Measurements from ENCODE around the gene WDR72. TPM values are rescaled to one million over a fixed set of nuclear protein-coding genes. Genes with fewer than 3 reads are reported as not detected.

WDR72 gene
- total RNA-seq, 1 donor: not detected

DNA sequence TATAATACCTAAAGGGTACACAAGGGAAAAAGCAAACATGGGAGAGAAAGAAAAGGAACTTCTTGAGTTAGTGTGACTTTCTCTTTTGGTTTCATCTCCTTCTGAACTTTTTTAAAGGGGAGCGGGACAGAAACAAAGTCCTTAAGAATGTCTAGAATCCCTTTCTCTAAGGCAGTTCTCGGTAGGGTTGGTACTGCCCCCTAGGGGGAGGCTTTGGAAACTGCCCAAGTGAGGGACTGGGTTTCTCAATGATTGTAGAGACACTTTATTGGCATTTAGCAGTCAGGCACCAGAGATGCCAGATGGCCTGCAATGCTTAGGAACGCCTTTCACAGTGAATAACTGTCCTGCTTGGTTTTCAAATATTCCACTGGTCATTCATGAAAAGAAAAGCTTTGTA lies 172.7 kb downstream of the WDR72 start:
- no peak for DNase-seq (ENCODE audit: low read depth)

DNA sequence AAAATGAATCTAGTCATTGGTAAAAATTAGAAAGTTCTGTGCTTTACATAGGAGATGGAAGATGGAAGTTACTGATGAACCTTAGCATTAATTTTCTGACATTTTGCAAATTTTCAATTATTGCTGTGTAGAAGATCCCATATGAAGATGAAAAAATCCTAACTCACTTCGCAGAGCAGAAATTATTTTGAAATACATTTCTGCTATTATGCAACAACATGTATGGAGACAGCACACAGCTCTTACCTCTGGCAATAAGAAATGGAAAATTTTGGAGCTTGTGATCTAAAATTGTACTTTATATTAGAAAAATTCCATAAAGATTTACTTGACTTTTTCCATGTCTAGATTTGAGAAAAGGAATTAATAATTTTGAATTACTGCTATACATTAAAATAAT lies 177.9 kb downstream of the WDR72 start:
- TF ChIP-seq, protein P1, sequence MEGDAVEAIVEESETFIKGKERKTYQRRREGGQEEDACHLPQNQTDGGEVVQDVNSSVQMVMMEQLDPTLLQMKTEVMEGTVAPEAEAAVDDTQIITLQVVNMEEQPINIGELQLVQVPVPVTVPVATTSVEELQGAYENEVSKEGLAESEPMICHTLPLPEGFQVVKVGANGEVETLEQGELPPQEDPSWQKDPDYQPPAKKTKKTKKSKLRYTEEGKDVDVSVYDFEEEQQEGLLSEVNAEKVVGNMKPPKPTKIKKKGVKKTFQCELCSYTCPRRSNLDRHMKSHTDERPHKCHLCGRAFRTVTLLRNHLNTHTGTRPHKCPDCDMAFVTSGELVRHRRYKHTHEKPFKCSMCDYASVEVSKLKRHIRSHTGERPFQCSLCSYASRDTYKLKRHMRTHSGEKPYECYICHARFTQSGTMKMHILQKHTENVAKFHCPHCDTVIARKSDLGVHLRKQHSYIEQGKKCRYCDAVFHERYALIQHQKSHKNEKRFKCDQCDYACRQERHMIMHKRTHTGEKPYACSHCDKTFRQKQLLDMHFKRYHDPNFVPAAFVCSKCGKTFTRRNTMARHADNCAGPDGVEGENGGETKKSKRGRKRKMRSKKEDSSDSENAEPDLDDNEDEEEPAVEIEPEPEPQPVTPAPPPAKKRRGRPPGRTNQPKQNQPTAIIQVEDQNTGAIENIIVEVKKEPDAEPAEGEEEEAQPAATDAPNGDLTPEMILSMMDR (IDR thresholded peaks at IDR 0.05; ENCODE audit: insufficient read depth, low read depth, low read length): no peak
- DNase-seq (ENCODE audit: low read depth): no peak
- H3K4me3 ChIP-seq (ENCODE audit: low read depth, low read length): no peak overlapping the region

More for the DNA sequence above, 172.7 kb downstream of the WDR72 start:
- H3K4me3 ChIP-seq (ENCODE audit: low read depth, low read length): no peak overlapping the region
- TF ChIP-seq, protein P1 (IDR thresholded peaks at IDR 0.05; ENCODE audit: insufficient read depth, low read depth, low read length): no peak

DNA sequence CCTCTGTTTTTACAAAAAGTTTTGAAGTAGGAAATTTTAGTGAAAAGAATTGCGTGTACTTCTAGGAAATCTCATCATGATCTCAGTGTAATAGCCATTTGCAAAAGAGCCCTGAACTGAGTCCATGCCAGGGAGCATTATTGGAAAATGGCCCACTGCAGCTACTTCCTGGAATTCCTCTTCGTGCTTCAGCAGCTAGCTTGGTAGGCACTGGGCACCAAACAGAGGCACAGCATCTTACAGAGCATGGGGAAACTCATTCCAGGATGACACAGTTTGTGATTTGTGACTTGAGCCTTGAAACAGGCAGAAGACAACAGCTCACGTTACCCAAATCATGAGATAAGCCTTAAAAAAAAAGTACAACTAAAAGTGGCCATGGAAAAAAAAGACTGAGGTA lies 179.1 kb downstream of the WDR72 start:
- no peak for DNase-seq (ENCODE audit: low read depth)
- TF ChIP-seq, protein P1 (IDR thresholded peaks at IDR 0.05; ENCODE audit: insufficient read depth, low read depth, low read length): no peak
- no peak overlapping the region for H3K4me3 ChIP-seq (ENCODE audit: low read depth, low read length)

DNA sequence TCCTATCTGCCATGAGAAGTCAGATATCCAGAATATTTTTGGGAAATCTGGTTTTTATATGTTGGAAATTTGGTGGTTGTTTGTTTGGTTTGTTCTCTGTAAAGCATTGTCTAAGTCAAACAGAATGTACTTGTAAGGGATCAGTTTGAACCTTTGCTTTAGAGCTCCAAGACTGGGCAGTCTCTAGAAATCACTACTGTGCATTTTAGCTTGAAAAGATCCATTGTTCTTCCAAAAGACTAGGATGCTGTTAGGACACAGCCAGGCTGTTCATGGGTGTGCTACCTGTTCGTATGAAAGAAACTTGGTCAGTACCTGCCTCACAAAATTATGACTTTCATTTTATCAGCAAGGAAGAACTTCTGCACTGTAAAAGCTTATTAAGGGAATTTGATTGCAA lies 182.6 kb downstream of the WDR72 start:
- H3K4me3 ChIP-seq (ENCODE audit: low read depth, low read length): no peak overlapping the region
- TF ChIP-seq, protein P1 (IDR thresholded peaks at IDR 0.05; ENCODE audit: insufficient read depth, low read depth, low read length): no peak
- no peak for DNase-seq (ENCODE audit: low read depth)

DNA sequence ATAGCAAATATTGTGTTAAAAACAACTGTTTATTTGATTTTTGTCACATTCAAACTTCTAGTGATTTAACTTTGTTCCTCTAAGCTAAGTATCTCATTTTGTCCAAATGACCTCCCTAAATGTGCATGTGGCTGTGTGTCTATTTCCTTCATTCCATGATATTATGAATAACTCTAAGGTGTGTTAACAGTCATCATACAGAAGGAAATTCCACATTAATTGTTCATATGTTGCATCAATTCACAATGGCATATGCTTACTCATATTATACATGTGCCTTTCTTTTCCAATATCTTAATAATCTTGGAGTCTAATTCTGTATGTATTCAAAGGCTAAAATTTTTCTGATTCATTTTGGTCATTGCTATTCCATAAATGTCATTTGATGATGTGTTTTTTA lies 186.4 kb downstream of the WDR72 start:
- H3K4me3 ChIP-seq (ENCODE audit: low read depth, low read length): no peak overlapping the region
- DNase-seq (ENCODE audit: low read depth): no peak
- TF ChIP-seq, protein P1 (IDR thresholded peaks at IDR 0.05; ENCODE audit: insufficient read depth, low read depth, low read length): no peak

DNA sequence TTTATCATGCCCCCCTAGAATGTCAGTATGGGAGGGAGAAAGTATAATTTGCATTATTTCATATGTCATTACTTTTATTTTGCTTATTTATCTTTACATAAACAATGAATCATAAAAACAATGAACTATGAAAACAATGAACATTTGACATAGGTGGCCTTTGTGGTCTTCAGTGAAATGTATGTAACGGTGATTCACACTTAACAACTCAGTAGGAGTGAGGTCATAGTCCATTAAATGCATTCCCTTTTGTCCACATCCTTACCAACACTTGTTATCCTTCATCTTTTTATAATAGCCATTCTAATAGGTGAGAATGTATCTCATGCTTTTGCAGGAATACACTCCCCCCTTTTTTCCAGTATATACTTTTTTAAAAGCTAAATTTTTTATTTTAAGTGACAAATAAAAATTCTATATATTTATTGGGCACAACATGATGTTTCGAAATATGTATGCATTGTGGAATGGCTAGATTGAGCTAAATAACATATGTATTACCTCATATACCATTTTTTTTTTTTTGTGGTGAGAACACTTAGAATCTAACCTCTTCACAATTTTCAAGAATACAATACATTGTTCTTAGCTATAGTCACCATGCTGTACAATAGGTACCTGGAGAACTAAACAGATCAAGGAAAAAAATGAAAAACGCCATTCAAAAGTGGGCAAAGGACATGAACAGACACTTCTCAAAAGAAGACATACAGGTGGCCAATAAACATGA lies 189.5 kb downstream of the WDR72 start:
- no peak for DNase-seq (ENCODE audit: low read depth)
- TF ChIP-seq, protein P1 (IDR thresholded peaks at IDR 0.05; ENCODE audit: insufficient read depth, low read depth, low read length): no peak

DNA sequence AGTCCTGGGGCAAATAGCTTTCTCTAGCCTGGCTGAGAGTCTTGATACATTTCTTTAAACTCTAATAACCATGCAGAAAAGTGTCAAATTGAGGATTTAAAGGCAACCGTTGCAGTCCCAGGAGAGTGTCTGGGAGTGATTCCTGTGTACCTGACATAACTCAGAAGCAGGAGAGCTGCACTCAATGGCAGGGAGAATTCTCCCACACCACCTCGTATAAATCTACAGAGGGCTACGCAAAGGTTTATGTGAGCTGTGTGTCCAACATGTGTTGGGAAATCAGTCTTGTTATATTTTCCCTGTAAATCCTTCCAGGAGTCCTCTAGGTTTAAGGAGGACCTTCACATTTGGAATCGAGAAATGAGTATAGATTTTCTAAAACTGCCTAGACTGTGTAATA lies 192.6 kb downstream of the WDR72 start:
- TF ChIP-seq, protein P1 (IDR thresholded peaks at IDR 0.05; ENCODE audit: insufficient read depth, low read depth, low read length): no peak
- no peak for DNase-seq (ENCODE audit: low read depth)
- no peak overlapping the region for H3K4me3 ChIP-seq (ENCODE audit: low read depth, low read length)

More for the DNA sequence above, 189.5 kb downstream of the WDR72 start:
- H3K4me3 ChIP-seq (ENCODE audit: low read depth, low read length): no peak overlapping the region
